Non-pigmented ciliary epithelial cell (primary cell): ENCODE results near the gene ARHGEF10L.

Experiments
- DNase-seq: peaks from one replicate; pipeline ENCODE4 v3.0.0-alpha.2; 2010; ENCODE audit warnings: low read depth

ARHGEF10L gene

DNA sequence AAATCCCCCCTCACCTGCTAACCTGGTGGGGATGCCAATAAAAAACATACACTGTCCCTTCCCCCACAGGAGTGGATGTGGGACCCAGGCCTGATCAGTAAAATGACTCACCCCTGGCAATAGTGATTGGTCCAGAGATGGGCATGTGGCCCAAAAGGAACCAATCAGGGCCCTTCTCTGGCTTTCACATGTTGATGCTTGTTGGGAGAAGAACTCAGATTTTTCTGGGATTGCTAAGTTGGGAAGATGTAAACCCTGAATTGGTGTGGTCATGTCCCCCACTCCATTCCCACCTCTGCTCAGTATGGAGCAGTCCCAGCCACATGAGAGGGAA, 172.0 kb downstream of the ARHGEF10L start:
- DNase-seq: no peak

- no peak for DNase-seq
Observed at GRCh38 chr1:17711941-17712340, 172.4 kb downstream of the ARHGEF10L start.

GRCh38 chr1:17713993-17714392, 174.5 kb downstream of the ARHGEF10L start:
- no peak for DNase-seq

GRCh38 chr1:17717594-17718535, 178.4 kb downstream of the ARHGEF10L start:
- no peak for DNase-seq

GRCh38 chr1:17719874-17720273, 180.4 kb downstream of the ARHGEF10L start:
- no peak for DNase-seq

GRCh38 chr1:17721444-17721843, 181.9 kb downstream of the ARHGEF10L start:
- no peak for DNase-seq

DNA sequence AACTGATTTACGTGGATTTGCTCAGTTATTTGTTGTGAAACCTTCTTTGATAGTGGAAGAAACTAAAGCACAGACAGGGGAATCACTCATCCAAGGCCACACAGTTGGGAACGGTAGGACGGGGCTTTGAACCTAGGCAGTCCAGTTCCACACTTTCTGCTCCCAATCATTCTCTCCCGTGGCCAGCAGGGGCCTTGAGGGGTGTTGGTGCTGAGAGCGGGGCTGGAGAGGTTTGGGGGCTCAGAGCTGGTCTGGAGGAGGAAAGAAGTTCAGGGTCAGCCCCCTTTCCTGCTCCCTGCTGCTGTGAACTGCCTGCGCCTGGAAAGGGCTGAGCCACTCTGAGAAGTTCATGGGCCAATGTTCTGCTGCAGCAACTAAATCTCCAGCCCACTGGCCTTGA, 184.2 kb downstream of the ARHGEF10L start:
- DNase-seq: no peak

DNA sequence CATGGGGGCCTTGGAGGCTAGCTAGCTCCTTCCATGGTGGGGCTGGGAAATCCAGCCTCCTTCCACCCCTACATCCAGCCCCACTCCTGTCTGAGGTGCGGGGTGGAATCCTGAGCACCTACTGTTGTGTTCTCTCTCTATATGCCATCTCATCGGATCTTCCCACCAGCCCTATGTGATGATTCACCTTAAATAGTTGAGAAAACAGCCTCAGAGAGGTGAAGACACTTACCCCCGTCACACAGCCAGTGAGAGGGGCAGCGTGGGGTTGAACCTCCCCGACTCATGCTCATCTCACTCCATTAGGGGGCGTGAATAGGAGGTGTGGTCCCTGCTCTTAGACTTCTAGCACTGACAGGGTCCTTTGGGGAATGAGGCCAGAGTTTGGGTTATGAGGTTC, 184.7 kb downstream of the ARHGEF10L start:
- DNase-seq: no peak

GRCh38 chr1:17725084-17725719, 185.7 kb downstream of the ARHGEF10L start:
- DNase-seq: no peak

GRCh38 chr1:17725811-17726582, 186.5 kb downstream of the ARHGEF10L start:
- DNase-seq: no peak

- no peak for DNase-seq
Observed at GRCh38 chr1:17728123-17728712, 188.7 kb downstream of the ARHGEF10L start.

DNA sequence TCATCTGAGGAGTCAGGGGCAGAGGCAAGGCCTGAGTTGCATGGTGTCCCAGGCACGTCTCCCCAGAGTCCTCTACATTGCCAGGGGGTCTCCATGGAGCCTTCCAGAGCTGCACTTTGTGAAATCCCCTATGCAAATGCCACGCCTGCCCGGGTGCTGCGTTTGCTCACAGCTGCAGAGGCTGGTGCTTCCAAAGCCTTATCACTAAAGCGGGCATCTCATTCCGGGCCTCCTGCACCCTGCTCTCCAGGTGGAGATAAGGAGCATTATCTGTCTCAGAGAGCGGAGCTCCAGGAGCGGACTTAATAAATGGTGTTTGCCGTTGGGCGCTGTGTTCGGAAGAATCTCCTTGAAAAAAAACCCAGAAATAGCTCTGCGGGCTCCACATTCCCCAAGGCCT, 189.8 kb downstream of the ARHGEF10L start:
- no peak for DNase-seq

GRCh38 chr1:17729909-17730308, 190.4 kb downstream of the ARHGEF10L start:
- no peak for DNase-seq

DNA sequence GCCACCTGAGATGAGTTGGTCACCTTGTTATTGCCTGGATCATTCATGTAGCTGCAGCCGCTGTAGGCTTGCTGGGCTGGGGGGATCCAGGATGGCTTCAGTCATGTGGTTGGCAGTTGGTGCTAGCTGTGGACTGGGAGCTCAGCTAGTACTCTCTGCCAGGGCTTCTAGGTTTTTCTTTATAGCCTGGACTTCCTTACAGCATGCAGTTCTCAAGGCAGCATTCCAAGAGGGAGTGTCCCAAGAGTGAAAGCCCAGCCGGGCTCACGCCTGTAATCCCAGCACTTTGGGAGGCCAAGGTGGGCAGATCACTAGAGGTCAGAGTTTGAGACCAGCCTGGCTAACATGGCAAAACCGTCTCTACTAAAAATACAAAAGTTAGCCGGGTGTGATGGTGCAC, 192.0 kb downstream of the ARHGEF10L start:
- DNase-seq: no peak

- DNase-seq: no peak
Observed at GRCh38 chr1:17732475-17732874, 193.0 kb downstream of the ARHGEF10L start.

DNA sequence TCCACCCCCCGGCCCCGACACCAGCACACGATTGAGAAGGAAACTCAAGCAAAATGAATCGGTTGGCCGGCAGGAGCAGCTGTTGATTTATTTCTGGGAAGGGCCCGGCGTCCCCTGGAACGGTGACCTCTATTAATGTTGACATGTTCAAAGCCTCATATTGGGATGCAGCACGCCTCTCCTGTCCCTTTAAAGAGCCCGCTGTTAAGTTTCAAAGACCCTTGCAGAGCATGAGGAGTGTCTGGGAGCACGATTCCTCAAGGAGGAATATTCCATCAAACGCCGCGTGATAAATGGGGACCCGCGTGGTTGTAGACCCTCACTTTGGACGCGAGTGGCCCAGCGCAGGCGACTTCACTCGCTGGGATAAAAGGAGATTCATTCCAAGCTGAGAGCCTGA, 194.2 kb downstream of the ARHGEF10L start:
- no peak for DNase-seq

GRCh38 chr1:17734609-17735008, 195.1 kb downstream of the ARHGEF10L start:
- DNase-seq: no peak

- no peak for DNase-seq
Observed at GRCh38 chr1:17735348-17735747, 195.8 kb downstream of the ARHGEF10L start.

GRCh38 chr1:17735793-17736192, 196.3 kb downstream of the ARHGEF10L start:
- no peak for DNase-seq

DNA sequence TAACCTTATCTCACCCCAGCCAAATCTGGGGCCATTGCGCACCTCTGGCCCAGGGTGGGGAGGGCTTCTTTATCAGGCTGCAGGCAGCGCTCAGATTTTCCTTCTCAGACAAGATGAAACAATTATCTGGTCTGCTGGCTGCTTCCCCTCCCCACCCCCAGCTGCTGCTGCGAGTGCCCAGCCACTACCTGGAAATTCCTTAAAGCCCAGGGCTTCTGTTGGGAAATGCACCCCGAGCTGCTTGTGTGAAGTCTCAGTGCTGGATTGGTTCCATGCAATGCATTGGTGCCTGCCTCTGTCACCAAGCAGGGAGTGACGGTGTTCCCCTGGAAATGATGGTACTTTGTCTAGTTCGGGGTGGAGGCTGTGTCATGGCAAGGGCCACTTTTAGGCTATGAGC, 197.1 kb downstream of the ARHGEF10L start:
- no peak for DNase-seq

GRCh38 chr1:17739050-17739449, 199.6 kb downstream of the ARHGEF10L start:
- no peak for DNase-seq

GRCh38 chr1:17741052-17741451, 201.6 kb downstream of the ARHGEF10L start:
- no peak for DNase-seq
